Activated T-helper 1 cell treated with anti-CD3 and anti-CD28 coated beads, Interleukin-12 subunit alpha, Interleukin-12 subunit beta, Interleukin-2, Interleukin-4 antibody, amounts not matched to agents 30 ng/mL and 10 ng/mL and 1 ng/mL, durations not matched to agents 14 hours and 24 hours and 36 hours (primary cell): ENCODE results near the gene MAML2. TPM values are rescaled to one million over a fixed set of nuclear protein-coding genes. Genes with fewer than 3 reads are reported as not detected.

Experiments used
- DNase-seq: peaks from one replicate; pipeline ENCODE4 v3.0.0; 2021; ENCODE audit warnings: low spot score
- H3K27ac Mint-ChIP-seq: one replicate; pipeline ENCODE4 v1.8.0; 2021; ENCODE audit warnings: mild to moderate bottlenecking, mixed read lengths
- H3K27me3 Mint-ChIP-seq: one replicate; pipeline ENCODE4 v1.8.0; 2022; ENCODE audit warnings: mild to moderate bottlenecking, moderate library complexity, mixed read lengths; ENCODE audit not compliant: insufficient read depth
- H3K36me3 Mint-ChIP-seq: one replicate; pipeline ENCODE4 v1.8.0; 2021; ENCODE audit warnings: low read depth, mixed read lengths
- H3K4me1 Mint-ChIP-seq: one replicate; pipeline ENCODE4 v1.8.0; 2021; ENCODE audit warnings: low read depth, mixed read lengths
- H3K4me3 Mint-ChIP-seq: one replicate; pipeline ENCODE4 v1.8.0; 2021; ENCODE audit warnings: mild to moderate bottlenecking, moderate library complexity, mixed read lengths
- H3K9me3 Mint-ChIP-seq: one replicate; pipeline ENCODE4 v1.8.0; 2021; ENCODE audit warnings: mixed read lengths
- intact Hi-C: fragments of 100-400 bp; cut with micrococcal nuclease; formaldehyde crosslinking; loops from one replicate; pipeline ENCODE4 v1.15.1; 2024
- total RNA-seq: library from RNA; stranded (reverse); gene quantifications from 2 replicates; pipeline ENCODE4 v1.2.3, GENCODE V29; 2022

Gene MAML2
- total RNA-seq, 1 donor from 2014 or later, result 10.0 TPM

DNA sequence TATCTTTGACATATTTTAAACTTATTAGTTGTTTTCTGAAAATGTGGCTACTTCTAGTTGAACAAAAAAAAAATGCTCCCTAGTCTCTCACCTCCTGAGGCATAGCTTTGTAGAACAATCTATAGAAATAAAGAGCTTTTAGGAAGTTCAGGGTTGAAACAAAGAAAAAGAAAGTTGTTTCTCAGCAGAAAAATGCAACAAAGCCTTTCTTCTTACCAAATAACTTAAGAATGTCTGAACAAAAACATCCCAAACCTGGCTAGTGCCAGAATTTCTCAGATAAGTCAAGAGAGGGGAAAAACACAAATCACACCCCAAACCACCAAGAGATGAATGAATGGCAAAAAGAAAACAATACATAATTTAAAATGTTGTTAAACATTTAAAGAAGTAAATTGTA lies 114.1 kb downstream of the MAML2 start:
- DNase-seq, result no peak
- Mint-ChIP-seq H3K36me3 (peaks cover 20% of the 10 kb centered on the region), H3K27me3 (no peaks in the 10 kb centered on the region), H3K4me1 (peaks cover 52% of the 10 kb centered on the region), H3K9me3 (no peaks in the 10 kb centered on the region), H3K4me3 (no peak overlapping the region), H3K27ac (peak overlapping the region; percentile 1)
- intact Hi-C loops, result no loop called here

- intact Hi-C loops, result no loop called here
- Mint-ChIP-seq H3K27ac (no peak overlapping the region), H3K4me3 (no peak overlapping the region), H3K4me1 (peaks cover 50% of the 10 kb centered on the region), H3K27me3 (no peaks in the 10 kb centered on the region), H3K9me3 (no peaks in the 10 kb centered on the region), H3K36me3 (peaks cover 16% of the 10 kb centered on the region)
- no peak for DNase-seq
Observed at GRCh38 chr11:96228473-96228891, 114.5 kb downstream of the MAML2 start.

DNA sequence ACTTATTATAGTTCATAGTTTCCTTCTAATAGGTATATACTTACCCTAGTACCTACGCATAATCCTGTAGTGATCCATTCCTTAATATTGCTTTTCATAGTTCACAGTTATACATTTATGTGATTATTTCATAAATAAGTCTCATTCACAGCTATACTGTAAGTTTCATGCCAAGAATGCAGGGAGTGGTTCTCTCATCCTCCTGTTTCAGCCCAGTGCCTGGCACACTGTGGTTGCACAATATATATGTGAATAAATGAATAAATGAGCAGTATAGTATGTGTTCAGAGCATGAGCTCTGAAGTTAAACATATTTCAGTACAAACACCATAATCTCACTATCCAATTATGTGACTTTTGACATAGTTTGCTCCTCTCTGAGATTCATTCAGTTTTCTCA lies 115.8 kb downstream of the MAML2 start:
- intact Hi-C loops, result no loop called here
- no peak overlapping the region for H3K27ac Mint-ChIP-seq
- H3K9me3 Mint-ChIP-seq, result no peaks in the 10 kb centered on the region
- peaks cover 16% of the 10 kb centered on the region for H3K36me3 Mint-ChIP-seq
- H3K4me3 Mint-ChIP-seq, result no peak overlapping the region
- no peaks in the 10 kb centered on the region for H3K27me3 Mint-ChIP-seq
- DNase-seq, result no peak
- peaks cover 55% of the 10 kb centered on the region for H3K4me1 Mint-ChIP-seq

DNA sequence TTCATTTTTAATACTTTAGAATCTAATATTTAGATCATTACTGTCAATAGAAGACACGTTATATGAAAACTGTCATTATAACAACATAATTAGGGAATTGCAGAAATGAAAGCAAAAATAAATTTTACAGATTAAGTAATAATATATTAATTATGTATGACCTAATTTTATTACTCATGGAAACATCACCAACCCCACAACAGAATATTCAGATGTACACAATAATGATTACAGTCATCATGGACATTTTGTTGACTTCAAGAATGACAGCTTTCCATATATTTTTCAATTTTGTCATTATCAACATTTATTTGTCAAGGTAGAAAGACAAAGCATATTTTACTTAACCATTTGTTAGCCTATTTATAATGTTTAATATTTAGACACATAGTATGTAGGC lies 119.9 kb downstream of the MAML2 start:
- intact Hi-C loops, result no loop called here
- H3K9me3 Mint-ChIP-seq, result no peaks in the 10 kb centered on the region
- peaks cover 7% of the 10 kb centered on the region for H3K36me3 Mint-ChIP-seq
- H3K27ac Mint-ChIP-seq, result no peak overlapping the region
- DNase-seq, result no peak
- peaks cover 47% of the 10 kb centered on the region for H3K4me1 Mint-ChIP-seq
- H3K27me3 Mint-ChIP-seq, result no peaks in the 10 kb centered on the region
- no peak overlapping the region for H3K4me3 Mint-ChIP-seq

DNA sequence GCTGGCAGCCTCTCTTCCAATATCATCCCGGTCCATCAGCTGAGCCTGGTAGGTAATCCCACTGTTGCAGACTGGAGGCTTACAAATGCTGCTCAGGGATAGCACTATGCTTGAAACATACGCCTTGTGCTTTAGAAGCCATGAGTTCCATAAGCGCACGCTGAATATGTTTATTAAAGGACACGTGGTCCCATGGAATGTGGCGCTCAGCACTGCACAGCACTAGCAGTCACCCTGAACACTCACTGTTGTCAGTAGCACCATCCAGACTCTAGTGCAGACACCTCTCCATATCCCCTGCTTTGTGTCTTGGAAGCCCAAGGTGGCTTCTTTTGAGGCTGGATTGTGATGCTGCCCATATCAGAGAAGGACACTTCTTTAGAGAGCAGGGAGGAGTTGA lies 120.9 kb downstream of the MAML2 start:
- H3K27me3 Mint-ChIP-seq, result no peaks in the 10 kb centered on the region
- peaks cover 54% of the 10 kb centered on the region for H3K4me1 Mint-ChIP-seq
- no peaks in the 10 kb centered on the region for H3K9me3 Mint-ChIP-seq
- peak overlapping the region; percentile 5 for H3K27ac Mint-ChIP-seq
- intact Hi-C loops, result no loop called here
- H3K36me3 Mint-ChIP-seq, result peaks cover 7% of the 10 kb centered on the region
- H3K4me3 Mint-ChIP-seq, result no peak overlapping the region
- no peak for DNase-seq

GRCh38 chr11:96221244-96222070 lies 121.5 kb downstream of the MAML2 start:
- Mint-ChIP-seq H3K27me3 (no peaks in the 10 kb centered on the region), H3K4me3 (no peak overlapping the region), H3K9me3 (no peaks in the 10 kb centered on the region), H3K27ac (no peak overlapping the region), H3K4me1 (peaks cover 60% of the 10 kb centered on the region), H3K36me3 (peaks cover 7% of the 10 kb centered on the region)
- intact Hi-C loops, result loop anchor here (1.0 kb wide), 1 partner anchor 9 kb away; no protein-coding TSS in a partner anchor
- DNase-seq, result no peak

DNA sequence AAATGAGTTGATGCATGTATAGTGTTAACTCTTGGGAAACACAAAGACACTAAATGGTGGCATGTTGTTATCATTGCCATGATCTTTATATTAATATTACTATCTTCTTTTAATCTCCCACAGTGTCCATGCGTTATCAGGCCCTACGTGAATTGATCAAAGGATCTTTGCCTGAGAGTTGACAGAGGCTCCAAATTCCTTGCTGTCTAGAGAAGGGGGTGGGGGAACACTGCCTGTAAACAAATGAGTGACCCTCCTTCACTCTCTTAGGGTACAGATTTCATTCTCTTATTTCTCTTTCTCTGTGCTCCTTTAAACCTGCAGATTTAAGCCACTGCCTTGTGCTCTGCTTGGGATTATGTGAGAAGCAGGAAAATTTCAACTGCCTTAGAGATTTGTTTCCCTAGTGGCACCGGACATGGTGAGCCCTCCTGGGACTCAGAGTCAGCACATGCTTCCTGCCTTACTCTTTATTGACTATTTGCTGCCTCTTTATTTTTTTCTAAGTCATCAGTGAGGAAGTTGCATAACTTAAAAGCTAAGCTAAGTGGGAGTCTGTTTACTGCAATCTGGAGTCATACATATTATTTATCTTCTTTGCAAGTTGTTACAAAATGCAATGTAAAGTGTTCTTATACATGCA lies 122.9 kb downstream of the MAML2 start:
- Mint-ChIP-seq H3K27me3 (no peaks in the 10 kb centered on the region), H3K9me3 (no peaks in the 10 kb centered on the region), H3K4me3 (no peak overlapping the region), H3K4me1 (peaks cover 70% of the 10 kb centered on the region), H3K36me3 (peaks cover 8% of the 10 kb centered on the region), H3K27ac (peak overlapping the region; percentile 7)
- intact Hi-C loops, result no loop called here
- no peak for DNase-seq

DNA sequence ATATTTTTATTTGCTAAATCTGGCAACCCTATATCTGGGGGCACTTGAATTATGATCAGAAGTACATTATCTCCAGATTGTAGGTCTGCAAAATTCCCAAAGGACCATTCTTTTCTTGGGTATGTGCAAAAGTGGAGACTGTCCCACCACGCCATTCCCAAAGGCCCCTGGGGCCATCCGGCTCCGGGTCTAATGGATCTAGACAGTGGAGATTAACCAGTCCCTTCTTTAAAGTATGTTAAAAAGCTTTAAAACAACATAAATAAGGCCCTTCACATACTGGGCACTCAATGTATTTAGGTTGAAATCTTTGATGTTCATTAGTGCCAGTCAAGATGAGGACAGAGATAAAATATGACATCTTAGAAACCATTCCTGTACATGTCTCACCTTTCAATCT lies 124.1 kb downstream of the MAML2 start:
- no peaks in the 10 kb centered on the region for H3K9me3 Mint-ChIP-seq
- no peak overlapping the region for H3K27ac Mint-ChIP-seq
- DNase-seq, result no peak
- intact Hi-C loops, result no loop called here
- H3K4me3 Mint-ChIP-seq, result no peak overlapping the region
- peaks cover 3% of the 10 kb centered on the region for H3K36me3 Mint-ChIP-seq
- H3K27me3 Mint-ChIP-seq, result no peaks in the 10 kb centered on the region
- H3K4me1 Mint-ChIP-seq, result peaks cover 64% of the 10 kb centered on the region

DNA sequence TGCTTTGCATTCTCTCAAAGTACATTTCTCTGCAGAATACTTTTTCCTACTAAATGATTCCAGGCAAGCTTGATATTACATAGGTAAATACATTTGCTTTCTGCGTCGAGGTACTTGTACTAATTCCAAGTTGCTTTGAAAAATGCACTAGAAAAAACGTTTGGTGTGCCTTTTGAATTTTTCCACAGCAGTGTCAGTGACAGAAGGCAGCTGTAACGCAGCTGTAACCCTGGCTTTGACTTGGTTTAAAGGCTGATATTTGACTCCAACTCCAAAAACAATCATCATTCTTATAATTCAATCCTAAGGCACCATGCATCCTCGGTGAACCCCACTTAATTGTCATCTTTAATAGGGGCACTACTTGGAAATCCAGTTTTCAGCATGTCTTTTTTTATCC lies 125.0 kb downstream of the MAML2 start:
- intact Hi-C loops, result no loop called here

GRCh38 chr11:96217206-96217605 lies 125.8 kb downstream of the MAML2 start:
- peaks cover 71% of the 10 kb centered on the region for H3K4me1 Mint-ChIP-seq
- intact Hi-C loops, result no loop called here
- H3K9me3 Mint-ChIP-seq, result no peaks in the 10 kb centered on the region

More for the DNA sequence above, 125.0 kb downstream of the MAML2 start:
- Mint-ChIP-seq H3K4me1 (peaks cover 66% of the 10 kb centered on the region), H3K36me3 (peaks cover 3% of the 10 kb centered on the region), H3K27ac (no peak overlapping the region), H3K27me3 (no peaks in the 10 kb centered on the region), H3K4me3 (no peak overlapping the region), H3K9me3 (no peaks in the 10 kb centered on the region)
- no peak for DNase-seq

DNA sequence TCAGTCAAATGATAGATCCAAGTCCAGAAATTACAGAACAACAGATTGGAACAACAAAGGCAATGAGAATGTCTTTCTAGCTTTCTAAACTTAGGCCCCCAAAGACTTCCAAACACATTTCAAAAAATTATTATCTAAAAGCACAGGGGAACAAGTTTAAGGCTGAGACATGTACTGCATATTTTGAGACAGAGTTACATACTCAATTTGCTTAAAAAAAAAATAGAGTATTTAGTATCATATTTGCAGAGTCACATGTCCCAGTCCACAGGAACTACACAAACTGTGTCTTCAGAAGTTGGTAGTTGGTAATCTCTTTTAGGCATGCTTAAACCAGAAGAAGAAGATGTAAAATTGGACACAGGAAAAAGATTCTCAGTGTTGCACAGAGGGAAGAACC lies 127.2 kb downstream of the MAML2 start:
- peaks cover 7% of the 10 kb centered on the region for H3K36me3 Mint-ChIP-seq
- peak overlapping the region; percentile 95 for H3K27ac Mint-ChIP-seq
- H3K9me3 Mint-ChIP-seq, result no peaks in the 10 kb centered on the region
- peak overlapping the region; percentile 68 for H3K4me3 Mint-ChIP-seq
- peaks cover 71% of the 10 kb centered on the region for H3K4me1 Mint-ChIP-seq
- DNase-seq, result no peak
- intact Hi-C loops, result loop anchor here (1.0 kb wide), 2 partner anchors 8 to 11 kb away; no protein-coding TSS in a partner anchor
- H3K27me3 Mint-ChIP-seq, result no peaks in the 10 kb centered on the region

More at GRCh38 chr11:96217206-96217605, 125.8 kb downstream of the MAML2 start:
- Mint-ChIP-seq H3K27me3 (no peaks in the 10 kb centered on the region), H3K27ac (no peak overlapping the region), H3K4me3 (no peak overlapping the region), H3K36me3 (peaks cover 3% of the 10 kb centered on the region)
- no peak for DNase-seq

DNA sequence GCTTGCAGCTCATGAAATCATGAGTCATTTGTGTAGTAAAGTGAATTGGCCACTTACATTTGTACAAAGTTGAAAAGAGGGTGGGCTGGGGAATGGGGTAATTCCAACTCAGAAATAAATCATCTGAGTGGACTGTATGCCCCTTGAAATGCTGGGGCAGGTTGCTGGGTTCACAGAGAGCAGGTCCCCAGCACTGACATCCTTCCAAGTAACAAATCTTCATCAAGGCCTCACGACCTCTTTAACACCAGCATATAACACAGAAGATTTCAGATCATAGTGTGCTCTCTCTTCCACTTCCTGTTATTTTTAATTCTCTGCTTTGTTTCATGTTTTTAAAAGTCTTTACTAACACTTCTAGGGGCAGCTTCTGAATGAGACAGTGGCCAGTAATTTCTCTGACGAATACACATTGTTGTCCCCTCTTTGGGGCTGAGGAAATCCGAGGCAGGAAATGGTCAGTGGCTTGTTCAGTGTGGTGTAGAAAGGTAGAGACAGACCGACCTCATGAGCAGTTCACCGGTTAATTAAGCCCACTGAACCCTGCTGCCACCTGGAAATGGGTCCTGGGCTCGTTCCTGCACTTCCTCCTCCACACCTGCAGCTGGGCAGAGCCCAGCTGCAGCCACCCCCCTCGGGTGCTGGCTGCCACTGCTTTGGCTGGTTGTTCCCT lies 127.7 kb downstream of the MAML2 start:
- H3K4me3 Mint-ChIP-seq, result peak overlapping the region; percentile 68
- intact Hi-C loops, result loop anchor here (1.0 kb wide), 2 partner anchors 9 to 10 kb away; no protein-coding TSS in a partner anchor
- no peaks in the 10 kb centered on the region for H3K27me3 Mint-ChIP-seq
- no peak for DNase-seq
- peaks cover 7% of the 10 kb centered on the region for H3K36me3 Mint-ChIP-seq
- H3K27ac Mint-ChIP-seq, result peak overlapping the region; percentile 95
- H3K9me3 Mint-ChIP-seq, result no peaks in the 10 kb centered on the region
- peaks cover 67% of the 10 kb centered on the region for H3K4me1 Mint-ChIP-seq

DNA sequence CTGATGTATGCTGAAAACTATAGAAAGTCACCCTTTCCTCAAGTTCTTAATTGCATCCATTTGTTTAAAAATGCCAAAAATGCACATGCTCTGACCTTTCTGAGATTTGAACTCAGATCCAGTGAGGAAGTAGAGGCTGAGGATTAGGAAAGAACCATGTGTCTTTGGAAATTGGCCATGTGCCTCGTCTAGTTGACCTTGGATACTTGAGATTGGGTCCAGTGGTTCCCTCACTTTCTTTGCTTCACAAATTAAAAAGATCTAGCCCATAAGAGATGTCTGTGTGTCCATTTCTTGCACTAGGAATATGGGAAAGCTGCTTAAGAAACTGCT lies 128.3 kb downstream of the MAML2 start:
- H3K9me3 Mint-ChIP-seq, result no peaks in the 10 kb centered on the region
- H3K4me3 Mint-ChIP-seq, result peak overlapping the region; percentile 68
- peaks cover 64% of the 10 kb centered on the region for H3K4me1 Mint-ChIP-seq
- intact Hi-C loops, result loop anchor here (1.0 kb wide), 2 partner anchors 9 to 10 kb away; no protein-coding TSS in a partner anchor
- no peak for DNase-seq
- H3K27me3 Mint-ChIP-seq, result no peaks in the 10 kb centered on the region
- peak overlapping the region; percentile 95 for H3K27ac Mint-ChIP-seq
- peaks cover 7% of the 10 kb centered on the region for H3K36me3 Mint-ChIP-seq
